ENCODE measurements around the gene SZRD1. TPM values are rescaled to one million over a fixed set of nuclear protein-coding genes. Genes with fewer than 3 reads are reported as not detected.

The SZRD1 gene
- total RNA-seq, 1 experiment from 2014 or later = 125 TPM

DNA sequence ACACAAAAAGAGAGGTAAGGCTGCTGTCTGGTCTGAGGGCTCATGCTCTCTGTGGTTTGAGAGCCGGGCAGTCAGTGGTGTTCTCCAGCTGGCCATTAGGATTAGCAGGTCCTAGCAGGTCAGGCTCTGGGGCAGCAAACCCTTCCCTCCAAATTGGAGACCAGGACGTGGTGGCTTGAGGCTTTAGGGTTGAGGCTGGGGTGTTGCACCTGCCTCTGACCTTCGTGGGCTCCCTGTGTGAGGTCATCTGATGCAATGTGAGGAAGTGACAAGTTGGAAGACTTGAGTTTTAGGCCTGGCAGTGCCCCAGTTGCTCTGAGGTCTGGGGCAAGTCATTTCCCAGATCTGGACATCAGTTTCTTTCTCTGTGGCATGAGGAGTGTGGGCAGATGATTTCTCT is 24.4 kb downstream of the SZRD1 start:
- no peak for DNase-seq (ENCODE audit: low read depth)
- in situ Hi-C loops (cut with HindIII; ENCODE audit: low pct_unique_long_range_greater_than_20kb, low sequenced_read_pairs) = no loop called here

DNA sequence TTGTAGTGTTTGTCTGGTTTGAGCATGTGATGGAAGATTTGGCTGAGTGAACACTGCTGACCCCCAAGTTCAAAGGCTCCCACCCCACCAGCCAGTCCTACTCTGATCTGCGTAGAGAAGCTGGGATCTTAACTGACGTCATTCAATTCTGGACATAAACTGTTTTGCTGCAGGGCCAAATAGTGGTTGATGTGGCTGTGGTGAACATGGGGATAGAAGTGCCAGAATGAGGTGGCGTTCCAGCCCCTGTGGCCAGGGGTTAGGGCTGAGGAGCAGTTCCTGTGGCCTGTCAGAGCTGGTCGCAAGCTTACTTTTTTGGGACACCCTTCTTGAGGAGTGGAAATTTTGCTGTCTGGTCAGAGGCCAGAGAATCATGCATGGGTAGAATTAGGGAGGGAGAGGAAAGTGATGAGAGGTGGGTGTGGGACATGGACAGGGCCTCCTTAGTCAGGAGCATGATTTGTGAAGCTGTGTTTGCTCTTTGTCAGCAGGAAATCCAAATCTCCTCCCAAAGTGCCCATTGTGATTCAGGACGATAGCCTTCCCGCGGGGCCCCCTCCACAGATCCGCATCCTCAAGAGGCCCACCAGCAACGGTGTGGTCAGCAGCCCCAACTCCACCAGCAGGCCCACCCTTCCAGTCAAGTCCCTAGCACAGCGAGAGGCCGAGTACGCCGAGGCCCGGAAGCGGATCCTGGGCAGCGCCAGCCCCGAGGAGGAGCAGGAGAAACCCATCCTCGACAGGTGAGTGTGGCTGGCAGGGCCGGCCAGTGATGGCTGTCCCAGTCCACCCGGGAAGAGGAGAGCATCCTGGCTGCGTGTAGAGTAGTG is 25.9 kb downstream of the SZRD1 start:
- in situ Hi-C loops (cut with HindIII; ENCODE audit: low pct_unique_long_range_greater_than_20kb, low sequenced_read_pairs) = no loop called here
- no peak for DNase-seq (ENCODE audit: low read depth)

DNA sequence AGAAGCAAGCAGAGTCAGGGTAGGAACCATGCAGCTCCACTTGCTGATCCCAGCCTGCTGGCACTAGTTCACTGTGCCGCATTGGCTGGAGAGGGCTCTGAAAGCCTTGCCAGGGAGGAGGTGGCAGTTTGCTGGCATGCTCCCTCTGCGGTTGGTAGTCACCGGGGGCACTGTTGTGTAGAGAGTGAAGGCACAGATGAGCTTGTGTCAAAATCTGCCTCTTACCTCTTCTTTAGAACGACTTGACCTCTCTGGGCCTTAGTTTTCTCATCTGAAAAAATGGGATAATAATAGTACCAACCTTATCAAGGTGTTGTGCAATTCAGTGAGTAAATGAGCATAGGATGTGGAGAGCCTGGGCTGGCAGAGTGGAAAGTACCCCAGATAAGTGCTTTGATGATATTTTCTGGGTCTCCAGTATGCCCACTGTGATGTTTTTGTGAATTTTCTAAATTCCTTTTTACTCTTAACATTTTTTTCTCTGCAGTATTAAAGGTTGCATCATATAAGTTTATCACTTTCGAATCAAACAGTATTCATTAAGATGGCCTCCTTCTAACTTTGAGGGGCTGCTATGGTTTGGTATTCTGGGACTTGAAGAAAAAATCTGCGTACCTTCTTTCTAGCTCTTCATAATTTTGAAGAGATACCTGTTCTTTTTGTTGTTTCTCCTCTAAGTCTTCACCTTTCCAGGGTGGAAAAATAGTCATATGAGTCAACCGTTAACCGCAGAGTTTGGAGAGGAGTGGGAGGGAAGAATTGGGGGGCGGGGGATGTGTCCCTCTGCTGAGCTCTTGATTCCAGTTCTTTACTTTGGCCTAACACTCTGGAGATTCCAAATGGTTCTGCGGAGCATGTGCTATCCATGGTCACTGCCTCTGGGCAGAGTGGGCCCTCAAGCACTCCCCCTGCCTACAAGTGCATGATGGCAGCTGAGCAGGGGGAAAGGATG is 26.8 kb downstream of the SZRD1 start:
- DNase-seq (ENCODE audit: low read depth) = no peak
- in situ Hi-C loops (cut with HindIII; ENCODE audit: low pct_unique_long_range_greater_than_20kb, low sequenced_read_pairs) = no loop called here

DNA sequence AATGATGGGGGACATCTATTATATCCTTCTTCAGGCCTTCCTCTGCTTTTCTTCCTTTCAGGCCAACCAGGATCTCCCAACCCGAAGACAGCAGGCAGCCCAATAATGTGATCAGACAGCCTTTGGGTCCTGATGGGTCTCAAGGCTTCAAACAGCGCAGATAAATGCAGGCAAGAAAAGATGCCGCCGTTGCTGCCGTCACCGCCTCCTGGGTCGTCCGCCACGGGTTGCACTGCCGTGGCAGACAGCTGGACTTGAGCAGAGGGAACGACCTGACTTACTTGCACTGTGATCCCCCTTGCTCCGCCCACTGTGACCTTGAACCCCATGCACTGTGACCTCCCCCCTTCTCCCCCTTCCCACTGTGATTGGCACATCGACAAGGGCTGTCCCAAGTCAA is 27.9 kb downstream of the SZRD1 start:
- DNase-seq (ENCODE audit: low read depth) = no peak
- in situ Hi-C loops (cut with HindIII; ENCODE audit: low pct_unique_long_range_greater_than_20kb, low sequenced_read_pairs) = no loop called here

DNA sequence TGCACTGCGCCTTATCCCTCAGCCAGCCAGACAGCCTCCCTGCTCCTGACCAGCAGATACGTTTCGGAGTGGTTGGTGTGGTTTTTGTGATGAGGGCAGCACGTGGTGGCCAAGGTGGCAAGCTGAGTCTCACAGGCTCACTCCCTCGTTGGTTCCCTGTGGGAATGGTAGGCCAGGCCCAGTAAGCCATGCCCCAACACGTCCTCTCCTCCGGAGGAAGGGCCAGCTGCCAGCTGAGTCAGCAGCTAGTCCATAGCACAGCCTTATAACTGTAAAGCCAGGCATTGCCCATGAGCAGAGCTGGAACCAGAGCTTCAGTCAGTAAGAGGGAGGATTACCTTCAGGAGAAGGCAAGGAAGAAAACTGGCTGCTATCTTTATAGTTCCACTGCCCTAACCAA is 29.5 kb downstream of the SZRD1 start:
- in situ Hi-C loops (cut with HindIII; ENCODE audit: low pct_unique_long_range_greater_than_20kb, low sequenced_read_pairs) = no loop called here
- peak; percentile 35 for DNase-seq (ENCODE audit: low read depth)

DNA sequence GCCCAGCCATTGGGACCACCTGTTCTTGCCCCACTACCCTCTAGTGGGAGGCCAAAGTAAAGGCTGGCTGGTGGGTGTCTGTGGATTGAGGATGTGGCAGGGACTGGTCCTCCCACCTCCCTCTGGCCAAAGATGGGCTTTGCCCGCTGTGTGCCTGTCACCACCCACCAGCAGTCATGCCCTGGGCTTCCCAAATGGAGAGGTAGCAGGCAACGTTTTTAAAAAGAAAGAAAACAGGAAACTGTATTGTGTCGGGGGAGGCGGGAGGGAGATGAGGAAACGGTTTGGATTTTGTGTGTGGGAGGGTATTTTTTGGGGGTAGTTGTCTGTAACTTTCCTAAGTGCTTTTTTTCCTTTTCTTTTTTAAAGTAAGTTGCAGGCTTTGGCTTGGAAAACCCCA is 30.1 kb downstream of the SZRD1 start:
- in situ Hi-C loops (cut with HindIII; ENCODE audit: low pct_unique_long_range_greater_than_20kb, low sequenced_read_pairs) = no loop called here

DNA sequence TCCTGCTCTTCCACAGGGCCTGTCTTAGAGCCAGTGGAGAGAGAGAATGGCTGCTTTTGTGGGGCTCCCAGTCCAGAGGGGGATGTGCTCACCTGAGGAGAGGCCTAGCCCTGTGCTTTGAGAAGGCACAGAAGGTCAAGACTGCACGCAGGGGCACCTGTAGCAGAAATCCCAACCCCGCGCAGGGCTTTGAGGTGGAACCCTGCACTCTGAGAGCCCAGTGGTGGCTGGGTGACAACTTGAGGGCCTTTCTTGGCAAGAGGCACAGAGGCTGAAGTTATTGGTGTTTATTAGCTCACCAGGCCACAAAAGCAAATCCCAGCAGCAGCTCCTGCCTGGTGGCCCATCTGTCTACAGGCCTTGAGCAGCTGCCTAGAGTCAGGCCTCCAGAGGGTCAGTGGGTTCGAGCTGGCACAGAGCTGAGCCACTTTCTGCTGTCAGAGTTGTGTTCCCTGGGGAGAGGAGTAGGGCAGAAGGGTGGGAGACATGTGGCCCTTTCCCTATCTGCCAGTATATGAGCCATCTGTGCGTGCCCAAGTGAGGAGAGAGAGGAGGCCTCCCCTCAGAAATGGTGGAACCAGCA is 31.4 kb downstream of the SZRD1 start:
- in situ Hi-C loops (cut with HindIII; ENCODE audit: low pct_unique_long_range_greater_than_20kb, low sequenced_read_pairs) = no loop called here
- no peak for DNase-seq (ENCODE audit: low read depth)

More for the DNA sequence above, 30.1 kb downstream of the SZRD1 start:
- no peak for DNase-seq (ENCODE audit: low read depth)

DNA sequence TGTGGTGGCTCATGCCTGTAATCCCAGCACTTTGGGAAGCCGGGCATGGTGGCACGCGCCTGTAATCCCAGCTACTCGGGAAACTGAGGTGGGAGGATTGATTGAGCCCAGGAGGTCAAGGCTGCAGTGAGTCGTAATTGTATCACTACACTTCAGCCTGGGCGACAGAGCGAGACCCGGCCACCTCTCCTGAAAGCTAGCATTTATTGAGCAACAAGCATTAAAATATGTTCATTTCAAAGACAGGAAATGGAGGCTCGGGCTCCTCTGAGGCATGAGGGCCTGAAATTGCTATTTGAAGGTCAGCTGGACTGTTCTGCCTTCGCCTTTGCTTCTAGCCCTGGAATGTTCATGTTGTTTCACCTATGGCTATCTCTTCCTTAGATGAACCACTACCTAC is 35.7 kb downstream of the SZRD1 start:
- in situ Hi-C loops (cut with HindIII; ENCODE audit: low pct_unique_long_range_greater_than_20kb, low sequenced_read_pairs) = no loop called here
- DNase-seq (ENCODE audit: low read depth) = peak; percentile 22

DNA sequence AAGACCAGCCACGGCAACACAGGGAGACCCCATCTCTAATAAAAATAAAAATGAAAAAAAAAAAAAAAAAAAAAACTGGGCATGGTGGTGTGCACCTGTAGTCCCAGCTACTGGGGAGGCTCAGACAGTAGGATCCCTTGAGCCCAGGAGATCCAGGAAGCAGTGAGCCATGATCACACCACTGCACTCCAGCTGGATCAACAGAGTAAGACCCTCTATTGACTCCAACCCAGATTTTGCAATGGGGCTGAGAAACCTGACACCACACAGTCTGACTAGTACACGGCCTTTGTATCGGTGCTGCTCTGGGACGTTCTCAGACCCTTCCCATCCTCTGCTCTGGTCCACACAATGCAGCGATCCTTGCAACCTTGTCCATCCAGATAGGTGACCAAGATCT is 38.4 kb downstream of the SZRD1 start:
- no peak for DNase-seq (ENCODE audit: low read depth)

DNA sequence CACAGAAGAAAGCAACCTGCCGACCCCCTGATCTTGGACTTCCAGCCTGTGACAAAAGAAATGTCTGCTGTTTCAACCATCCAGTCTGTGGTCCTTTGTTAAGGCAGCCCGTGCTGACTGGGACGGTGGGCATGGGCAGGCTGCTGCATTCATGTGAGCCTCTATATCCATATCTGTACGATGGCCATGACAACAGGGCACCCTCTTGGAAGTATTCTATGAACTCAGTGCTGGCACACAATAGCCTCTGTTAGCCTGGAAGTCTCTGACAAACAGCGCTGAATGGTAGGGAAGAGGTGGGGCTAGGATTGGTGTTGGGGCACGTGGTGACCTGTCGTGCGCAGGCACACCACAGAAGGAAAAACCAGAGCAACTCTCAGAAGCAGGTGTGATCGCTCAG is 39.8 kb downstream of the SZRD1 start:
- DNase-seq (ENCODE audit: low read depth) = no peak
- in situ Hi-C loops (cut with HindIII; ENCODE audit: low pct_unique_long_range_greater_than_20kb, low sequenced_read_pairs) = no loop called here

More for the DNA sequence above, 38.4 kb downstream of the SZRD1 start:
- in situ Hi-C loops (cut with HindIII; ENCODE audit: low pct_unique_long_range_greater_than_20kb, low sequenced_read_pairs) = no loop called here

DNA sequence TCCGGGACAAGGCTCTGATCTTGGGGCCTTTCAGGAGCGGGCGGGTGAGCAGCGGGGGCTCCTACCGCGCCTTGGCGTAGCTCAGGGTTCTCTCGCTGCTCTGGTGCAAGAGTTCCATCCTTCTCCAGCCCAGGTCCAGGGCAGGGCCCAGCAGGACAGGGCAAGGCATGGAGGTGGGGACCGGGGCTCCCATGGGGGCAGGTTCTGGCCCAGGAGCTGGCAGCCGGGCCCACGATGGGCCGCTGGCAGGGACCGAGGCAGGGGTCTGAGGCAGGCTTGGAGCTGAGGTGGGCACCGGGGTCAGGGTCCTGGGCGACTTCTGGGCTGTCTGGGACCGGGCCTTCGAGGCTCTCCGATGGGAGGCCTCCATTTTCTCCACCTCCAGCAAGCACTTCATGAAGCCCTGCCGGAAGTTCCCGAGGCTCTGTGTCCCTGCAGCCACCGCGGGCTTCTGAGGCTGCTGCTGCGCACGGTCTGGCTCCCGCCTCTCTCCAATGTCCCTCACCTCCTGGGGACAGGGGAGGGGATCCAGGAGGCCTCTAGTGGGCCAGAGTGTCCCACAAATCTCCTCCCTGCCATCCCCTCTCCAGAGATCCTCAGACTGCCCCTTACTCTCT is 42.6 kb downstream of the SZRD1 start:
- in situ Hi-C loops (cut with HindIII; ENCODE audit: low pct_unique_long_range_greater_than_20kb, low sequenced_read_pairs) = no loop called here
- DNase-seq (ENCODE audit: low read depth) = no peak

DNA sequence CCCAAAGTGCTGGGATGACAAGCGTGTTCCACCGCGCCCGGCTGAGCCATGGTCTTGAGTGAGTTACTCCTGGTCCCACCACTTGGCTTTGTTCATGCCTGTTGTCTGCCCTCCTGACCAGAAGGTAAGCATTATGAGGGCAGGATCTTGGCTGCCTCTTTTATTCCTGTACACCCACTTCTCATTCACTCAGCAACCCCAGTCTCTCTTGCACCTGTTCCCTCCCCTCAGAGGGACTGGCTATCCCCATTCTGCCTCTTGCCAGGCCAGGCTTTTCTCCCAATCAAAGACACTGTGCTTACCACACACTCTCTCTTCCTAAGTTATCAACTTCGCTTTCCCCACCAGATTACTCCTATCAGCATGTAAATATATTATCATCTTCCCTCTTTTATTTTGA is 43.8 kb downstream of the SZRD1 start:
- DNase-seq (ENCODE audit: low read depth) = no peak
- in situ Hi-C loops (cut with HindIII; ENCODE audit: low pct_unique_long_range_greater_than_20kb, low sequenced_read_pairs) = no loop called here

DNA sequence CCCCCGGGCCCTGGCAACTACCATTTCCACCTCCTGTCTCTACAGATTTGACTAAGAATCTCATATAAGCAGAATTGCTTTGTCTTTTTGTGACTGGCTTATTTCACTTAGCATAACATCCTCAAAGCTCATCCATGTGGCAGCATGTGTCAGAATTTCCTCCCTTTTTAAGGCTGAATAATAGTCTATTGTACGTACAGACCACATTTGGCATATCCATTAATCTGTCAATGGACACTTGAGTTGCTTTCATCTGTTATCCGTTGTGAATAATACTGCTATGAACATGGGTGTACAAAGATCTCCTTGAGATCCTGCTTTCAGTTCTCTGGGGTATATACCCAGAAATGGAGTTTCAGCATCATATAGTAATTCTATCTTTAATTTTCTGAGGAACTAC is 46.1 kb downstream of the SZRD1 start:
- in situ Hi-C loops (cut with HindIII; ENCODE audit: low pct_unique_long_range_greater_than_20kb, low sequenced_read_pairs) = no loop called here

DNA sequence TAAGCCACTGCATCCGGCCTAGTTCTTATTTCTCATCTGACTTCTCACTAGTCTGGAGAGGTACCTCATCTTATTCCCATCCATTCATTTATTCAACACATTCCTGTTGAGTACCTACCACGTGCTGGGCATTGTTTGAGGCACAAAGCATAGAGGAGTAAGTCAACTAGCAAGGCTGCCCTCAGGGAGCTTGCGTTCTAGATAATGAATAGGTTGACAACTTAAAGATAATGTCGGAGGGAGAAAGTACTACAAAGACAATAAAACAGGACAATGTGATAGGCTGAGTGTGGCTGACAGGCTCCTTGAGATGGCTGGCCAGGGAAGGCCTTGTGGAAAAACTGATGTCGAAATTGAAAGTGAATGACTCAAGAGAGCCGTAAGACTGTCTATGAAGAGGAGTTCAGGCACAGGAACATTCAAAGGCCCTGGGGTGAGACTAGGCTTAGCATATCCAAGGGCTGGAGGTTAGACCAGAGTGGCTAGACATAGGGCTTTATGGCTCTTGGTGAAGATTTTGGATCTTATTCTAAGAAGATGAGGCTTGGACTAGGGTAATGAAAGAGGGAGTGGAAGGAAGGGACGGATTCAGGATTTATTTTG is 51.9 kb downstream of the SZRD1 start:
- in situ Hi-C loops (cut with HindIII; ENCODE audit: low pct_unique_long_range_greater_than_20kb, low sequenced_read_pairs) = no loop called here
- no peak for DNase-seq (ENCODE audit: low read depth)

More for the DNA sequence above, 46.1 kb downstream of the SZRD1 start:
- DNase-seq (ENCODE audit: low read depth) = no peak

DNA sequence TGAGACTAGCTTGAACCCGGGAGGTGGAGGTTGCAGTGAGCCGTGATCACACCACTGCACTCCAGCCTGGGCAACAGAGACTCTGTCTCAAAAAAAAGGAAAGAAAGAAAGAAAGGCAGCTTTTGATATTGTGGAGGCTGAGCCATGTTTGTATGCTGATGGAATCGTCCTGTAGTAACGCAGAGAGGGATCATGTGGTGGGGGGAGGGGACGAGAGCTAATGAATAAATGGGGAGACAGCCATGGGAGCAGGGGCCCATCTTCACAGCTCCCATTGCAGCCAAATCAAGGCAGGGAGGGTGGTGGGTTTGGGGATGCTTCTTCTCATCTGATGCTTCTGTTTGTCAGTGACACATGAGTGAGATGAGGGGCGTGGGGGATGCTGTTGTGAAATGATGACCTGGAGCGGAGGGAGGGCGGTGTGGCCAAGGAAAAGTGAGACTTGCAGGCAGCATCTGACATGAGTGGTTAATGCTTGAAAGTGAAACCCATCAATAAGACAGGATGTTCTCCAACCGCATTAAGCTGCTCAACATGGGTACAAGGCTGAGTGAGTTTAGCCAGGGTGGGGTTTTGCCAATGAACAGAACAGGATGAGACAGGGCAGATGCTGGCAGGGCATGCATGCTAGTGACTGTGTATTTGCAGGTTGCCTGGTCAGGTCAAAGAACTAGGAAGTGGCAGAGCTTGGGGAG is 53.5 kb downstream of the SZRD1 start:
- in situ Hi-C loops (cut with HindIII; ENCODE audit: low pct_unique_long_range_greater_than_20kb, low sequenced_read_pairs) = no loop called here

DNA sequence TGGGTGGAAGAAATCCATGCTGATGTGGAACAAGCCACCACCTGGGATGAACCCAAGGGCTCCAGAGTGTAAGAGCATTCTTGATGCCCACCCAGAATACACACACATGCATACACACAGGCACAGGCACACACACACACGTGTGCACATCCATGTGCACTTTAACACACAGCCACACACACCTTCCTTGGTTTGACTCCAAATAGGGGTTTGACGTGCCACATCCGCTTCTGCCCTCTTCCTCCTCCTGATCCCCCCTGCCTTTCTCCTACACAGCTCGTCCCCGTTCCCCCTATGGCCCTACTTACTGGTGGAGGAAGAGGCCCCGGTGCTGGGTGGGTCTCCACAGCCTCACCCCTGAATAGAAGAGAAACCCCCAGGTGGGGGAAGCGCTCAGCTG is 54.2 kb downstream of the SZRD1 start:
- in situ Hi-C loops (cut with HindIII; ENCODE audit: low pct_unique_long_range_greater_than_20kb, low sequenced_read_pairs) = no loop called here

More for the DNA sequence above, 53.5 kb downstream of the SZRD1 start:
- no peak for DNase-seq (ENCODE audit: low read depth)

DNA sequence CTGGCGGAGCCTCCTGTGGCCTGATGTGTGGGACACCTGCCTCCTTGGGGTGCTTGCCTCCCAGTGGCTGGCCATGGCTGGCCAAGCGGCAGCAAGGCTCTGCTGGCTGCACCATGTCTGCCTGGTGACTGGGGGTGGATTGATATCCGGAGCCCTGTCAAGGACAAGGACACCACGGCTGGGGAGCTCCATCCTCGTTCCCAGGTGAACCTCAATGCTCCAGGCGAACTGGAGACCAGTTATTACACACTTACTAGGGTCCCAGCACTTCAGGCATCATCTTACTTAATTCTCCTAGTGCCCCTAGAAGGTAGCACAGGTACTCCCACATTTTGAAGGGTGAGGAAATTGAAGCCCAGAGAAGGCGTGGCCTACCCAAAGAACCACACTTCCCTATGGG is 55.0 kb downstream of the SZRD1 start:
- in situ Hi-C loops (cut with HindIII; ENCODE audit: low pct_unique_long_range_greater_than_20kb, low sequenced_read_pairs) = no loop called here
- no peak for DNase-seq (ENCODE audit: low read depth)

More for the DNA sequence above, 54.2 kb downstream of the SZRD1 start:
- DNase-seq (ENCODE audit: low read depth) = no peak
